Measurements from ENCODE around the gene KHDC4.

The KHDC4 gene

DNA sequence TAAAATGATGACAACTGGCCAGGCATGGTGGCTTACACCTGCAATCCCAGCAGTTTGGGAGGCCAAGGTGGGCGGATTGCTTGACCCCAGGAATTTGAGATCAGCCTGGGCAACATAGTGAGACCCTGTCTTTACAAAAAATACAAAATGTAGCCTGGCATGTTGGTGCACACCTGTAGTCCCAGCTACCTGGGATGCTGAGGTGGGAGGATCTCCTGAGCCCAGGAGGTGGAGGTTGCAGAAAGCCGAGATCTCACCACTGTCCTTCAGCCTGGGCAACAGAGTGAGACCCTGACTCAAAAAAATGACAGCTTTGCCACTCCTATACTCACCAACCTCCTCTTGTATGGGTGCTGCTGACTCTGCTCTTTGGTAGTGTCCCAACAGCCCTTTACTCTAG is 56.3 kb downstream of the KHDC4 start:
- Histone ChIP-seq H3K9ac (ENCODE audit: low read length) (no peak overlapping the region), H3K27ac (ENCODE audit: low read depth, low read length) (no peak overlapping the region), H3K27me3 (ENCODE audit: control insufficient read depth in 1 of 2, insufficient read depth in 2 of 2, low read length in 2 of 2) (no peaks in the 10 kb centered on the region), H3K36me3 (ENCODE audit: insufficient read depth, low read length) (peaks cover 12% of the 10 kb centered on the region), H3K9me3 (ENCODE audit: low read length) (no peaks in the 10 kb centered on the region), H3K4me3 (ENCODE audit: low read depth in 1 of 2, low read length in 2 of 2) (no peak overlapping the region), H3K4me1 (ENCODE audit: insufficient read depth, low read length) (no peaks in the 10 kb centered on the region)

DNA sequence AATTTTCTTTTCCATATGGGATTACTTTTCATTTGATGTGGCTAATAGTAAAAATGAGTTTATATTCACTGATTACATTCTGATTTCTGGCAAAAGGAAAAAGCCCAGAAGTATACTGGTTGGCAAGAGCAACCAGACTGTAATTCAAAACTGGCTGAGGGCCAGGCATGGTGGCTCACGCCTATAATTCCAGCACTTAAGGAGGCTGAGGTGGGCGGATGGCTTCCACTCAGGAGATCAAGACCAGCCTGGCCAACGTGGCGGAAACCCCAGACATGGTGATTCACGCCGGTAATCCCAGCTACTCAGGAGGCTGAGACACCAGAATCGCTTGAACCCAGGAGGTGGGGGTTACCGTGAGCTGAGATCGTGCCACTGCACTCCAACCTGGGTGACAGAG is 60.4 kb downstream of the KHDC4 start:
- H3K4me3 ChIP-seq (ENCODE audit: low read depth in 1 of 2, low read length in 2 of 2): no peak overlapping the region
- no peaks in the 10 kb centered on the region for H3K9me3 ChIP-seq (ENCODE audit: low read length)
- no peaks in the 10 kb centered on the region for H3K27me3 ChIP-seq (ENCODE audit: control insufficient read depth in 1 of 2, insufficient read depth in 2 of 2, low read length in 2 of 2)
- H3K4me1 ChIP-seq (ENCODE audit: insufficient read depth, low read length): peaks cover 9% of the 10 kb centered on the region
- no peak overlapping the region for H3K27ac ChIP-seq (ENCODE audit: low read depth, low read length)
- H3K36me3 ChIP-seq (ENCODE audit: insufficient read depth, low read length): no peaks in the 10 kb centered on the region
- H3K9ac ChIP-seq (ENCODE audit: low read length): no peak overlapping the region

DNA sequence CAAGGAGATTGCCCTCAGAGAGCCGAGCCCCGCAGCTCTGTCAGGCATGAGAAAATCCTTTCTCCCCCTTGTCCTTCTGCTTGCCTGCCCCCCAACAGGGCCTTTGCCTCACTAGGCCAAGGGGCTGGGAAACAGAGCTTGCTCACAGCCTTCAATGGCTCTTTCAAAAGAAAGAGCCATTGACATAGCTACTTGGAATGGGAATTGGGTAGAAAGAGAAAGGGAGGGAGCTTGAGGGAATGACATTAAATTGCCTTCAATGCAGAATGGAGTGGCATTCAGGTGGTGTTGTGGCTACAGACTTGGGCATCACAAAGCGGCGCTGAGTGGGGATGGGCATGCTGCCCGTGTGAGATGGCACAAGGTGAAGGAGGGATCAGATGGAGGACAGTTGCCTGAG is 61.7 kb downstream of the KHDC4 start:
- Histone ChIP-seq H3K27me3 (ENCODE audit: control insufficient read depth in 1 of 2, insufficient read depth in 2 of 2, low read length in 2 of 2) (no peaks in the 10 kb centered on the region), H3K27ac (ENCODE audit: low read depth, low read length) (no peak overlapping the region), H3K9me3 (ENCODE audit: low read length) (no peaks in the 10 kb centered on the region), H3K36me3 (ENCODE audit: insufficient read depth, low read length) (no peaks in the 10 kb centered on the region), H3K4me3 (ENCODE audit: low read depth in 1 of 2, low read length in 2 of 2) (no peak overlapping the region), H3K4me1 (ENCODE audit: insufficient read depth, low read length) (peaks cover 9% of the 10 kb centered on the region), H3K9ac (ENCODE audit: low read length) (no peak overlapping the region)

DNA sequence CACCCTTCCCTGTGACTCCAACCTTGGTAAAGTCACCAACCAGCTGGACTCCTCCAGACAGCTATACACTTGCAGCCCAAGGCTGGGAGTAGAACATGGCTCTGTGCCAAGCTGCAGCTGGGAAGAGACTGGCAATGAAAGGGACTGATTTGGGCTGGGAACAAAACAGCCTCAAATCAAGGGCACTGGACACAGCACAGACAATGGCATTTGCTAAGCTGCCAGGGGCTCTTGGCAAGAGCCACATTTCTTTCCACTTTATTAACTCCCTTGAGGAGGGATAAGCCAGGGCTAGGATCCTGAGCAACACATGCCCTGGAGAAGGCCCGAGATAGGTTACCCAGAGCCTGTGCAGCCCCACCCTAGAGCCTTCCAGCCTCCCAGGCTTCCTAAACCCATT is 62.8 kb downstream of the KHDC4 start:
- H3K27ac ChIP-seq (ENCODE audit: low read depth, low read length): no peak overlapping the region
- no peaks in the 10 kb centered on the region for H3K27me3 ChIP-seq (ENCODE audit: control insufficient read depth in 1 of 2, insufficient read depth in 2 of 2, low read length in 2 of 2)
- no peaks in the 10 kb centered on the region for H3K9me3 ChIP-seq (ENCODE audit: low read length)
- H3K9ac ChIP-seq (ENCODE audit: low read length): no peak overlapping the region
- peaks cover 9% of the 10 kb centered on the region for H3K4me1 ChIP-seq (ENCODE audit: insufficient read depth, low read length)
- H3K4me3 ChIP-seq (ENCODE audit: low read depth in 1 of 2, low read length in 2 of 2): no peak overlapping the region
- H3K36me3 ChIP-seq (ENCODE audit: insufficient read depth, low read length): no peaks in the 10 kb centered on the region

DNA sequence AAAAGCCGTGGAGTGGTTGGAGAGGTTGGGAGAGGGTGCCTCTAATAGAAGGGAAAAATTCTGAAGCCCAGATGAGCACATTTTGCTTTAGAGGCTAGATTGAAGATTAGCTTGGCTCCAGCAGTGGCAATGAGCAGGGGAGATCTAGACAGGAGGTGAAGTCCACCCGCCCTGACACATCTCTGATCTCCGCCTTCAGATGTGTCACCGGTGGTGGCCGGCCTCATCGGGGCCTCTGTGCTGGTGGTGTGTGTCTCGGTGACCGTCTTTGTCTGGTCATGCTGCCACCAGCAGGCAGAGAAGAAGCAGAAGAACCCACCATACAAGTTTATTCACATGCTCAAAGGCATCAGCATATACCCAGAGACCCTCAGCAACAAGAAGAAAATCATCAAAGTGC is 66.4 kb downstream of the KHDC4 start:
- H3K36me3 ChIP-seq (ENCODE audit: insufficient read depth, low read length): no peaks in the 10 kb centered on the region
- no peak overlapping the region for H3K9ac ChIP-seq (ENCODE audit: low read length)
- H3K9me3 ChIP-seq (ENCODE audit: low read length): no peaks in the 10 kb centered on the region
- no peak overlapping the region for H3K27ac ChIP-seq (ENCODE audit: low read depth, low read length)
- no peaks in the 10 kb centered on the region for H3K27me3 ChIP-seq (ENCODE audit: control insufficient read depth in 1 of 2, insufficient read depth in 2 of 2, low read length in 2 of 2)
- H3K4me3 ChIP-seq (ENCODE audit: low read depth in 1 of 2, low read length in 2 of 2): no peak overlapping the region
- H3K4me1 ChIP-seq (ENCODE audit: insufficient read depth, low read length): peaks cover 9% of the 10 kb centered on the region

DNA sequence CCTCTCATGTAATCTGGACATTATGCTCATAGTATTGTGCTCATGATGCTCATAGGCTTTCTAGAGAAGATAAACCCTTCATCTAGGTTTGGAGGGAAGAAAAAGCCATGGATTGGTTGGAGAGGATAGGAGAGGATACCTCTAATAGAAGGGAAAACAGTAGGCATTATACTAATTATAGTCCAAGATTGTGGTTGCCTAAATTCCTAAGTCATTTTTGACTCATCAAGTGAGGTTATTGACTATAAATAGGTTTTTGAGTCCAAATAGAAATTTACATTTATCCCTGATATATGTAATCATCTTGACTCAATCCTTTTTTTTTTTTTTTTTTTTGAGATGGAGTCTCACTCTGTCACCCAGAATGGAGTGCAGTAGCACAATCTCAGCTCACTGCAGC is 69.8 kb downstream of the KHDC4 start:
- H3K27ac ChIP-seq (ENCODE audit: low read depth, low read length): no peak overlapping the region
- no peaks in the 10 kb centered on the region for H3K9me3 ChIP-seq (ENCODE audit: low read length)
- no peaks in the 10 kb centered on the region for H3K27me3 ChIP-seq (ENCODE audit: control insufficient read depth in 1 of 2, insufficient read depth in 2 of 2, low read length in 2 of 2)
- H3K9ac ChIP-seq (ENCODE audit: low read length): no peak overlapping the region
- no peaks in the 10 kb centered on the region for H3K36me3 ChIP-seq (ENCODE audit: insufficient read depth, low read length)
- peaks cover 8% of the 10 kb centered on the region for H3K4me1 ChIP-seq (ENCODE audit: insufficient read depth, low read length)
- H3K4me3 ChIP-seq (ENCODE audit: low read depth in 1 of 2, low read length in 2 of 2): no peak overlapping the region
